Mammary epithelial cell (primary cell): Measurements from ENCODE around the gene KCNIP4.

Source experiments
- CTCF ChIP-seq, 2 donors: IDR thresholded peaks in 1 of 2; conservative IDR thresholded peaks in 1 of 2; 2 replicates each; pipeline ENCODE4 v1.5.1; 2011 to 2012; ENCODE audit warnings: inconsistent platforms in 2 of 2, low read length in 2 of 2, mild to moderate bottlenecking in 2 of 2, control low read depth in 1 of 2, low read depth in 1 of 2; ENCODE audit not compliant: insufficient read depth in 1 of 2; ENCODE audit errors: extremely low read depth in 1 of 2
- EZH2 ChIP-seq: IDR thresholded peaks from 2 replicates; pipeline ENCODE4 v1.6.1; 2012; ENCODE audit warnings: low read length, inconsistent platforms, borderline replicate concordance

GRCh38 chr4:21097026-21097425 is 851.5 kb downstream of the KCNIP4 start:
- TF ChIP-seq CTCF (conservative IDR thresholded peaks at IDR 0.05 in 1 of 2, IDR thresholded peaks at IDR 0.05 in 1 of 2; ENCODE audit: extremely low read depth in 1 of 2, insufficient read depth in 1 of 2, low read depth in 1 of 2, low read length in 2 of 2) (no peak), EZH2 (no peak)
